Measurements from ENCODE around the gene NOD2. TPM values are rescaled to one million over a fixed set of nuclear protein-coding genes. Genes with fewer than 3 reads are reported as not detected.

NOD2 gene
- total RNA-seq, 4 donors from 2014 or later: 0.40 to 1.6 (median 0.68) TPM

DNA sequence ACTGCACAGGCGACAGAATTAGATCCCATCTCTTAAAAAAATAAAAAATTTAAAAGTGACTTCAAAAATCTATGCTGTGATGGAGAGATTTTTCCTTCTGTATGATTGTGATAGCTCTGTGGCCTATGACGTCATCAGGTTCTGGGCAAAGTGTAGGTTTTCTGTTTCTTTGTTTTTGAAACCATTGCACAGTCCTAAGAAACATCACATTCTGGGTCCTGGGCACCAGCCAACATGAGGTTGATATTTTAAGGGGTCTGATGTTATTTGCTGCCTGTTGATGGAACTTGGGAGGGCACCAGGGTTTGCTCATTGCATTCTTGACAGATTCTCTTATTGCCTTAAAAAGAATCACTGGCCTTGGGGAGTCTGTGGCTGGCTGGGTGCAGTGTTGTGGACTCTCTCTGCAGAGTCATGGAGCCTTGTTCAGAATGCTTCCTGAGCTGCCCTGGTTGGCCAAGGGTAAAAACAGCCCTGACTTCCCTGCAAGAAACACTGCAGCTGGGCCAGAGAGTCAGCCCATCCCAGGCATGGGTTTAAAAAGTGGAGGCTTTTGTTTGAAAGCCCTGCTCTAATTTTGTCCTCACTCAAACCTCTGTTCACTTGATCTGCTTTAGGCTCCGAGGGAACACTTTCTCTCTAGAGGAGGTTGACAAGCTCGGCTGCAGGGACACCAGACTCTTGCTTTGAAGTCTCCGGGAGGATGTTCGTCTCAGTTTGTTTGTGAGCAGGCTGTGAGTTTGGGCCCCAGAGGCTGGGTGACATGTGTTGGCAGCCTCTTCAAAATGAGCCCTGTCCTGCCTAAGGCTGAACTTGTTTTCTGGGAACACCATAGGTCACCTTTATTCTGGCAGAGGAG lies 38.0 kb downstream of the NOD2 start:
- Histone ChIP-seq H3K4me3 (replicated peaks in 1 of 3) (no peak overlapping the region), H3K27me3 (no peaks in the 10 kb centered on the region), H3K9me3 (no peaks in the 10 kb centered on the region), H3K4me1 (no peaks in the 10 kb centered on the region), H3K27ac (no peak overlapping the region), H3K36me3 (no peaks in the 10 kb centered on the region)
- TF ChIP-seq POLR2A (IDR thresholded peaks at IDR 0.05): no peak
- TF ChIP-seq, protein P1, sequence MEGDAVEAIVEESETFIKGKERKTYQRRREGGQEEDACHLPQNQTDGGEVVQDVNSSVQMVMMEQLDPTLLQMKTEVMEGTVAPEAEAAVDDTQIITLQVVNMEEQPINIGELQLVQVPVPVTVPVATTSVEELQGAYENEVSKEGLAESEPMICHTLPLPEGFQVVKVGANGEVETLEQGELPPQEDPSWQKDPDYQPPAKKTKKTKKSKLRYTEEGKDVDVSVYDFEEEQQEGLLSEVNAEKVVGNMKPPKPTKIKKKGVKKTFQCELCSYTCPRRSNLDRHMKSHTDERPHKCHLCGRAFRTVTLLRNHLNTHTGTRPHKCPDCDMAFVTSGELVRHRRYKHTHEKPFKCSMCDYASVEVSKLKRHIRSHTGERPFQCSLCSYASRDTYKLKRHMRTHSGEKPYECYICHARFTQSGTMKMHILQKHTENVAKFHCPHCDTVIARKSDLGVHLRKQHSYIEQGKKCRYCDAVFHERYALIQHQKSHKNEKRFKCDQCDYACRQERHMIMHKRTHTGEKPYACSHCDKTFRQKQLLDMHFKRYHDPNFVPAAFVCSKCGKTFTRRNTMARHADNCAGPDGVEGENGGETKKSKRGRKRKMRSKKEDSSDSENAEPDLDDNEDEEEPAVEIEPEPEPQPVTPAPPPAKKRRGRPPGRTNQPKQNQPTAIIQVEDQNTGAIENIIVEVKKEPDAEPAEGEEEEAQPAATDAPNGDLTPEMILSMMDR (IDR thresholded peaks at IDR 0.05): no peak
- WGBS, 2 donors: 80 to 81% methylated on average over 6 of the region's 6 CpGs
- intact Hi-C loops (cut with DNase I): no loop called here
- no peak for DNase-seq

DNA sequence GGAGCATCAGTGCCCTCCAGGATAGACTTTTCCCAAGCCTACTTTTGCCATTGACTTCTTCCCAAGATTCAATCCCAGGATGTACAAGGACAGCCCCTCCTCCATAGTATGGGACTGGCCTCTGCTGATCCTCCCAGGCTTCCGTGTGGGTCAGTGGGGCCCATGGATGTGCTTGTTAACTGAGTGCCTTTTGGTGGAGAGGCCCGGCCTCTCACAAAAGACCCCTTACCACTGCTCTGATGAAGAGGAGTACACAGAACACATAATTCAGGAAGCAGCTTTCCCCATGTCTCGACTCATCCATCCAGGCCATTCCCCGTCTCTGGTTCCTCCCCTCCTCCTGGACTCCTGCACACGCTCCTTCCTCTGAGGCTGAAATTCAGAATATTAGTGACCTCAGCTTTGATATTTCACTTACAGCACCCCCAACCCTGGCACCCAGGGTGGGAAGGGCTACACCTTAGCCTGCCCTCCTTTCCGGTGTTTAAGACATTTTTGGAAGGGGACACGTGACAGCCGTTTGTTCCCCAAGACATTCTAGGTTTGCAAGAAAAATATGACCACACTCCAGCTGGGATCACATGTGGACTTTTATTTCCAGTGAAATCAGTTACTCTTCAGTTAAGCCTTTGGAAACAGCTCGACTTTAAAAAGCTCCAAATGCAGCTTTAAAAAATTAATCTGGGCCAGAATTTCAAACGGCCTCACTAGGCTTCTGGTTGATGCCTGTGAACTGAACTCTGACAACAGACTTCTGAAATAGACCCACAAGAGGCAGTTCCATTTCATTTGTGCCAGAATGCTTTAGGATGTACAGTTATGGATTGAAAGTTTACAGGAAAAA lies 38.8 kb downstream of the NOD2 start:
- H3K4me3 ChIP-seq (replicated peaks in 1 of 3): no peak overlapping the region
- TF ChIP-seq, protein P1 (IDR thresholded peaks at IDR 0.05): no peak
- no peak for TF ChIP-seq POLR2A (IDR thresholded peaks at IDR 0.05)
- 74 to 85% methylated on average over 10 of the region's 10 CpGs for WGBS, 2 donors
- no peaks in the 10 kb centered on the region for H3K9me3 ChIP-seq
- DNase-seq: no peak
- H3K27me3 ChIP-seq: no peaks in the 10 kb centered on the region
- intact Hi-C loops (cut with DNase I): no loop called here
- no peaks in the 10 kb centered on the region for H3K4me1 ChIP-seq
- H3K27ac ChIP-seq: no peak overlapping the region
- no peaks in the 10 kb centered on the region for H3K36me3 ChIP-seq

DNA sequence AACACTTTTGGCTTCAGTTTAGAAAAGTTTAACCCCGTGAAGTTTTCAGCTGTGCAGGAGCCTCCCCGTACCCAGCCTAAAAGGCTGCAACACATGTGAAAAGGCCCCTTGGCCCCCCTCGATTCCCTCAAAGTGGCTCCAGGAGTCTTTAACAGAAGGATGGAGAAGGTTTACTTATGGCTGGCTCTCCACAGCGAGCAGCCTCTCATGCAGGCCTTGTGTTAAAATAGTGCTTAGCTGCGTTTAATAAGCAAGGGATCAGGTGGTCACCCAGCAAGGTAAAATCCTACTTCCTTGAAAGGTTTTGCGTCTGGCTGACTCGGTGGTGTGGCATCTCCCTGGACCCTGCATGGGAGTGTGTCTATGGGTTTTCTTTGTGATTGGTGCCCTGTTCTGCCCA lies 40.1 kb downstream of the NOD2 start:
- Histone ChIP-seq H3K4me3 (replicated peaks in 1 of 3) (no peak overlapping the region), H3K36me3 (no peaks in the 10 kb centered on the region), H3K27me3 (no peaks in the 10 kb centered on the region), H3K27ac (no peak overlapping the region), H3K4me1 (no peaks in the 10 kb centered on the region), H3K9me3 (no peaks in the 10 kb centered on the region)
- DNase-seq: no peak
- WGBS, 2 donors: 64 to 70% methylated on average over 7 of the region's 7 CpGs
- intact Hi-C loops (cut with DNase I): no loop called here
- TF ChIP-seq, protein P1 (IDR thresholded peaks at IDR 0.05): no peak
- TF ChIP-seq POLR2A (IDR thresholded peaks at IDR 0.05): no peak

DNA sequence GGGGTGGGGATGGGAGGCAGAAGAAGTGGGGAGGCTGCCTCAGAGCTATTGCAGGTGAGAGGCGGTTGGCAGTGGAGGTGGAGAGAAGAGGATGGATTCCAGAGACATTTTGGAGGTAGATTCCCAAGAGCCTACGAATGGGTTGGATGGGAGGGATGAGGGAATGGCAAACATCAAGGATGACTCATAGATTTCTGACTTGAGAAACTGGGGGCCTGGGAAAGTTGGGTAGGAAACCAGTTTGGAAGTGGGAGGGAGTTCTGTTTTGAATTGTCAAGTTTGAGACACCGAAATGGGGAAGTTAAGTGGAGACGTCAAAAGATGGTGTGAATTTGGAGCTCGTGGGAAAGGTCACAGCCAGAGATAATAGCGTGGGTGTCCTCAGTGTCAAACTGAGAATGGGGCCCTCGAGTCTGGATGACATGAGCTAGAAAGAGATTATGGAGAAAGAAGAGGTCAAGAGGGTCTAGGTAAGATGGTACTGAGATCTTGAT lies 42.3 kb downstream of the NOD2 start:
- no peak overlapping the region for H3K27ac ChIP-seq
- no peak for TF ChIP-seq POLR2A (IDR thresholded peaks at IDR 0.05)
- TF ChIP-seq, protein P1 (IDR thresholded peaks at IDR 0.05): no peak
- H3K4me3 ChIP-seq (replicated peaks in 1 of 3): no peak overlapping the region
- no peaks in the 10 kb centered on the region for H3K4me1 ChIP-seq
- intact Hi-C loops (cut with DNase I): no loop called here
- no peaks in the 10 kb centered on the region for H3K9me3 ChIP-seq
- H3K36me3 ChIP-seq: no peaks in the 10 kb centered on the region
- no peaks in the 10 kb centered on the region for H3K27me3 ChIP-seq
- no peak for DNase-seq
- WGBS, 2 donors: 87% methylated on average over 7 of the region's 7 CpGs

All from thyroid gland (tissue), 4 donors.